Keratinocyte (primary cell): Measurements from ENCODE around the gene BIK. TPM values are rescaled to one million over a fixed set of nuclear protein-coding genes. Genes with fewer than 3 reads are reported as not detected.
A peak's percentile ranks its signal among the peaks of the same experiment; 100 is the strongest.

Experiments used
- DNase-seq: peaks from one replicate; pipeline ENCODE4 v3.0.0-alpha.2; 2011; ENCODE audit warnings: low read depth, missing footprints, low spot score
- FAIRE-seq: peaks from 2 replicates; lab custom pipeline; 2011; peaks lifted over from hg19 to GRCh38; lab: Jason Lieb, UNC
- H2AFZ ChIP-seq: 2 replicates; pipeline ENCODE4 v1.6.0; 2012; ENCODE audit warnings: low read length, control low read depth, inconsistent platforms; ENCODE audit not compliant: control insufficient read depth
- H3K27ac ChIP-seq: 2 replicates; pipeline ENCODE4 v1.5.1; 2011; ENCODE audit warnings: low read length; ENCODE audit not compliant: control insufficient read depth, insufficient read depth
- H3K27me3 ChIP-seq: 3 replicates; pipeline ENCODE4 v1.6.0; 2011; ENCODE audit warnings: low read length; ENCODE audit not compliant: control insufficient read depth, insufficient read depth; ENCODE audit errors: extremely low read depth
- H3K36me3 ChIP-seq, 2 experiments: 2 replicates in 1 of 2; 3 replicates in 1 of 2; pipeline ENCODE4 v1.5.1; 2011; ENCODE audit warnings: low read length in 2 of 2, mild to moderate bottlenecking in 1 of 2; ENCODE audit not compliant: control insufficient read depth in 2 of 2, insufficient read depth in 2 of 2; ENCODE audit errors: extremely low read depth in 1 of 2
- H3K4me1 ChIP-seq: 3 replicates; pipeline ENCODE4 v1.5.1; 2011; ENCODE audit warnings: low read length; ENCODE audit not compliant: control insufficient read depth, insufficient read depth; ENCODE audit errors: extremely low read depth
- H3K4me2 ChIP-seq: 3 replicates; pipeline ENCODE4 v1.6.0; 2011; ENCODE audit warnings: low read depth, low read length; ENCODE audit not compliant: control insufficient read depth, insufficient read depth; ENCODE audit errors: extremely low read depth
- H3K4me3 ChIP-seq, 3 experiments: fragments of 200-600 bp in 1 of 3; sonication (generic) in 1 of 3; 2 replicates in 2 of 3; 3 replicates in 1 of 3; pipeline ENCODE4 v1.5.1; 2011 to 2016; ENCODE audit warnings: low read length in 3 of 3, mild to moderate bottlenecking in 3 of 3, control low read depth in 2 of 3, inconsistent platforms in 1 of 3, low read depth in 1 of 3, mixed read lengths in 1 of 3, mixed run types in 1 of 3, moderate library complexity in 1 of 3; ENCODE audit not compliant: control insufficient read depth in 2 of 3, insufficient read depth in 2 of 3; ENCODE audit errors: extremely low read depth in 1 of 3
- H3K79me2 ChIP-seq: 2 replicates; pipeline ENCODE4 v1.6.0; 2012; ENCODE audit warnings: low read length; ENCODE audit not compliant: control insufficient read depth, insufficient read depth
- H3K9ac ChIP-seq: 3 replicates; pipeline ENCODE4 v1.6.0; 2011; ENCODE audit warnings: low read length; ENCODE audit not compliant: control insufficient read depth, insufficient read depth; ENCODE audit errors: extremely low read depth
- H3K9me1 ChIP-seq: 3 replicates; pipeline ENCODE4 v1.6.0; 2011; ENCODE audit warnings: low read length; ENCODE audit not compliant: control insufficient read depth, insufficient read depth; ENCODE audit errors: extremely low read depth
- H3K9me3 ChIP-seq: 2 replicates; pipeline ENCODE4 v1.5.1; 2012; ENCODE audit warnings: low read depth, low read length; ENCODE audit not compliant: control insufficient read depth
- H4K20me1 ChIP-seq: 3 replicates; pipeline ENCODE4 v1.6.0; 2011; ENCODE audit warnings: low read length; ENCODE audit not compliant: control insufficient read depth, insufficient read depth; ENCODE audit errors: extremely low read depth
- CTCF ChIP-seq, 3 experiments: IDR thresholded peaks in 1 of 3; conservative IDR thresholded peaks in 1 of 3; optimal IDR thresholded peaks in 1 of 3; 2 replicates in 2 of 3; 3 replicates in 1 of 3; pipeline versions ENCODE3 to v1.5.1; 2011; ENCODE audit warnings: low read length in 3 of 3, mild to moderate bottlenecking in 3 of 3, moderate library complexity in 2 of 3, control low read depth in 1 of 3, inconsistent platforms in 1 of 3; ENCODE audit not compliant: insufficient read depth in 2 of 3; ENCODE audit errors: extremely low read depth in 1 of 3
- EZH2 ChIP-seq: IDR thresholded peaks from one replicate; pipeline ENCODE4 v1.6.1; 2012; ENCODE audit warnings: inconsistent platforms, mild to moderate bottlenecking, low read length, moderate library complexity
- dilution Hi-C: fragments of 300-500 bp; cut with MboI; formaldehyde crosslinking; loops from one replicate; pipeline ENCODE4 v1.7.0; 2020; ENCODE audit warnings: low sequenced_read_pairs; ENCODE audit not compliant: extremely low pct_ligation_motif_present
- polyA plus RNA-seq, 5 experiments: library from polyadenylated mRNA; depleted of rRNA in 3 of 5; stranded (reverse) in 3 of 5; stranded (forward) in 1 of 5; unstranded in 1 of 5; fragments of >200 nt; gene quantifications; 1 replicate in 1 of 5; 2 replicates in 3 of 5; 3 replicates in 1 of 5; pipeline versions ENCODE4 v1.2.1 to v1.2.3, GENCODE V29; 2011 to 2012; ENCODE audit warnings: missing spikeins in 2 of 5, low read depth in 1 of 5, low replicate concordance in 1 of 5

Gene BIK
- polyA plus RNA-seq, 1 donor (not counting 4 experiments of a cell fraction or from before 2014, with no cell fraction given), result 4.4 TPM

GRCh38 chr22:43092085-43092484 is 18.5 kb upstream of the BIK start:
- Histone ChIP-seq H4K20me1 (no peaks in the 10 kb centered on the region), H3K4me3 (no peak overlapping the region), H2AFZ (no peak overlapping the region), H3K9me1 (no peaks in the 10 kb centered on the region), H3K36me3 (no peaks in the 10 kb centered on the region), H3K9ac (no peak overlapping the region), H3K27me3 (no peaks in the 10 kb centered on the region), H3K4me2 (no peak overlapping the region), H3K4me1 (peaks cover 23% of the 10 kb centered on the region), H3K9me3 (peaks cover 8% of the 10 kb centered on the region), H3K79me2 (no peaks in the 10 kb centered on the region), H3K27ac (no peak overlapping the region)
- dilution Hi-C loops, result no loop called here
- FAIRE-seq (no peak), DNase-seq (no peak)
- TF ChIP-seq EZH2, result no peak
- TF ChIP-seq CTCF (optimal IDR thresholded peaks at IDR 0.05 in 1 of 3, IDR thresholded peaks at IDR 0.05 in 1 of 3, conservative IDR thresholded peaks at IDR 0.05 in 1 of 3; ENCODE audit: extremely low read depth in 1 of 3, insufficient read depth in 2 of 3, low read length in 3 of 3), result no peak

- Histone ChIP-seq H3K4me2 (no peak overlapping the region), H3K27me3 (no peaks in the 10 kb centered on the region), H3K9me3 (peaks cover 9% of the 10 kb centered on the region), H3K79me2 (no peaks in the 10 kb centered on the region), H3K27ac (no peak overlapping the region), H3K9ac (no peak overlapping the region), H3K36me3 (no peaks in the 10 kb centered on the region), H2AFZ (no peak overlapping the region), H4K20me1 (no peaks in the 10 kb centered on the region), H3K9me1 (no peaks in the 10 kb centered on the region), H3K4me1 (peaks cover 19% of the 10 kb centered on the region), H3K4me3 (no peak overlapping the region)
- dilution Hi-C loops, result no loop called here
- peak; percentile 81 for FAIRE-seq
- TF ChIP-seq CTCF (optimal IDR thresholded peaks at IDR 0.05 in 1 of 3, IDR thresholded peaks at IDR 0.05 in 1 of 3, conservative IDR thresholded peaks at IDR 0.05 in 1 of 3; ENCODE audit: extremely low read depth in 1 of 3, insufficient read depth in 2 of 3, low read length in 3 of 3) (peak; percentile 30 to 70 (median 52)), EZH2 (no peak)
- no peak for DNase-seq
Observed at GRCh38 chr22:43094085-43094484, 16.5 kb upstream of the BIK start.
